Upper lobe of left lung (tissue), 6 donors: ENCODE measurements around the gene PRC1. TPM values are rescaled to one million over a fixed set of nuclear protein-coding genes. Genes with fewer than 3 reads are reported as not detected.

Experiments used
- ATAC-seq, 2 donors: fragments of 200-7000 bp; cut with Tn5 transposase; one replicate each; pipeline ENCODE4 v1.9.1; 2022; ENCODE audit warnings: mild to moderate bottlenecking in 2 of 2, moderate library complexity in 2 of 2; ENCODE audit not compliant: low FRiP score in 2 of 2
- DNase-seq, 2 donors: peaks; one replicate each; pipeline ENCODE4 v3.0.0-alpha.2; 2019 to 2020
- H3K27ac ChIP-seq, 4 donors: fragments of 200-600 bp; sonication (generic); one replicate each; pipeline ENCODE4 v1.5.1; 2016 to 2019
- H3K27me3 ChIP-seq, 4 donors: fragments of 200-600 bp; sonication (generic); one replicate each; pipeline ENCODE4 v1.5.1; 2017 to 2019
- H3K36me3 ChIP-seq, 4 donors: fragments of 200-600 bp; sonication (generic); one replicate each; pipeline ENCODE4 v1.5.1; 2016 to 2019
- H3K4me1 ChIP-seq, 4 donors: fragments of 200-600 bp; sonication (generic); one replicate each; pipeline ENCODE4 v1.5.1; 2018 to 2019
- H3K4me3 ChIP-seq, 4 donors: fragments of 200-600 bp; sonication (generic); one replicate each; pipeline ENCODE4 v1.5.1; 2017 to 2019; ENCODE audit warnings: mild to moderate bottlenecking in 2 of 4, moderate library complexity in 1 of 4
- H3K9me3 ChIP-seq, 4 donors: fragments of 200-600 bp; sonication (generic); one replicate each; pipeline ENCODE4 v1.5.1; 2018 to 2019
- EP300 ChIP-seq, 4 donors: sonication (generic); formaldehyde crosslinking; IDR thresholded peaks; one replicate each; pipeline ENCODE4 v1.5.1; 2017; ENCODE audit warnings: antibody characterized with exemption in 4 of 4, control low read depth in 2 of 4
- POLR2A ChIP-seq, 4 donors: fragments of 450-650 bp; IDR thresholded peaks; one replicate each; pipeline ENCODE4 v1.5.1; 2016 to 2017; ENCODE audit warnings: antibody characterized with exemption in 4 of 4, mild to moderate bottlenecking in 2 of 4
- POLR2AphosphoS5 ChIP-seq, 2 donors: sonication (generic); formaldehyde crosslinking; IDR thresholded peaks; one replicate each; pipeline ENCODE4 v1.5.1; 2017; ENCODE audit warnings: antibody characterized with exemption in 2 of 2
- WGBS, 2 donors: methylation state at CpG; one replicate each; pipeline ENCODE4 v1.1.5; 2017 to 2018; 5-methylcytosine and 5-hydroxymethylcytosine counted together
- total RNA-seq, 6 donors: library from RNA; depleted of rRNA in 4 of 6; stranded (reverse); fragments of >200 nt in 4 of 6; gene quantifications; one replicate each; pipeline versions ENCODE4 v1.1.0 to v1.2.1, GENCODE V29; 2016 to 2021
- TF ChIP-seq, protein P1 (sequence below), 6 experiments: fragments of 450-650 bp in 4 of 6; fragments of 200-600 bp in 2 of 6; sonication (generic) in 2 of 6; IDR thresholded peaks; one replicate each; pipeline ENCODE4 v1.5.1; 2016 to 2019; ENCODE audit warnings: antibody characterized with exemption in 6 of 6
- donor health status: DM: no; HTN: no; CAD: no; lungs with moderate emphysema.
- donor health status: DM: no; HTN: yes; CAD: no; lungs with severe emphysema.

The PRC1 gene
- total RNA-seq, 6 donors from 2014 or later, result 4.1 to 20.0 (median 10.7) TPM

DNA sequence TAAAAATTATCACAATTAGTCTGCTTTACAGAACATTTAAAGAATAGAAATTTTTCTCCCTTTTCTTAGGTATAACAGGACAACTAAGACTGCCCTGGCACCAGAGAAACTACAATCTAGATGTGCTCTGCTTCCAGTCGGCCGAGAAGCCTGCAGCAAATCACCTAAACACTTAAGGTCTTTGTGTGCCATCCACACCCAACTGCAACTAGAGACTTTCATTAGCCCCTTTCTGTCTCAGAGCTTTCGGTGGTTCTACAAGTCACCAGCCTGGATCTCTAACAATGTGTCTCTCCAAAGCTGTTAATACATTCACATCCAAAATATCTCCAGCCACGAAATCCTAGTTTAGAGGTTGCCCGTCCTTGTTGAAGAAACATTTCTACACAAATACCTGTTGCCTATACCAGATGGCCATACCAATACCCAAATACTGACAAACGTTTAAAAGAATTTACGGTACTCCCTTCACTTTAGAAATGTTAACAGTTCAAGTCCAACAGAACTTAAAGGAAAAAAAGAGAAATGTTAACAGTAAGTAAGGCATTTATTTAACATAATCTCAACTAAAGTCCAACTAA, 6.7 kb downstream of the PRC1 start:
- DNase-seq, result no peak
- Histone ChIP-seq H3K4me1 (no peaks in the 10 kb centered on the region), H3K27me3 (no peaks in the 10 kb centered on the region), H3K27ac (no peak overlapping the region), H3K4me3 (no peak overlapping the region), H3K36me3 (no peaks in the 10 kb centered on the region), H3K9me3 (no peaks in the 10 kb centered on the region)
- no peak for ATAC-seq
- WGBS, 2 donors, result 79 to 87% methylated on average over 7 of the region's 7 CpGs
- TF ChIP-seq POLR2AphosphoS5 (IDR thresholded peaks at IDR 0.05) (no peak), POLR2A (IDR thresholded peaks at IDR 0.05) (no peak), EP300 (IDR thresholded peaks at IDR 0.05) (no peak)
- TF ChIP-seq, protein P1, sequence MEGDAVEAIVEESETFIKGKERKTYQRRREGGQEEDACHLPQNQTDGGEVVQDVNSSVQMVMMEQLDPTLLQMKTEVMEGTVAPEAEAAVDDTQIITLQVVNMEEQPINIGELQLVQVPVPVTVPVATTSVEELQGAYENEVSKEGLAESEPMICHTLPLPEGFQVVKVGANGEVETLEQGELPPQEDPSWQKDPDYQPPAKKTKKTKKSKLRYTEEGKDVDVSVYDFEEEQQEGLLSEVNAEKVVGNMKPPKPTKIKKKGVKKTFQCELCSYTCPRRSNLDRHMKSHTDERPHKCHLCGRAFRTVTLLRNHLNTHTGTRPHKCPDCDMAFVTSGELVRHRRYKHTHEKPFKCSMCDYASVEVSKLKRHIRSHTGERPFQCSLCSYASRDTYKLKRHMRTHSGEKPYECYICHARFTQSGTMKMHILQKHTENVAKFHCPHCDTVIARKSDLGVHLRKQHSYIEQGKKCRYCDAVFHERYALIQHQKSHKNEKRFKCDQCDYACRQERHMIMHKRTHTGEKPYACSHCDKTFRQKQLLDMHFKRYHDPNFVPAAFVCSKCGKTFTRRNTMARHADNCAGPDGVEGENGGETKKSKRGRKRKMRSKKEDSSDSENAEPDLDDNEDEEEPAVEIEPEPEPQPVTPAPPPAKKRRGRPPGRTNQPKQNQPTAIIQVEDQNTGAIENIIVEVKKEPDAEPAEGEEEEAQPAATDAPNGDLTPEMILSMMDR (IDR thresholded peaks at IDR 0.05), result no peak

DNA sequence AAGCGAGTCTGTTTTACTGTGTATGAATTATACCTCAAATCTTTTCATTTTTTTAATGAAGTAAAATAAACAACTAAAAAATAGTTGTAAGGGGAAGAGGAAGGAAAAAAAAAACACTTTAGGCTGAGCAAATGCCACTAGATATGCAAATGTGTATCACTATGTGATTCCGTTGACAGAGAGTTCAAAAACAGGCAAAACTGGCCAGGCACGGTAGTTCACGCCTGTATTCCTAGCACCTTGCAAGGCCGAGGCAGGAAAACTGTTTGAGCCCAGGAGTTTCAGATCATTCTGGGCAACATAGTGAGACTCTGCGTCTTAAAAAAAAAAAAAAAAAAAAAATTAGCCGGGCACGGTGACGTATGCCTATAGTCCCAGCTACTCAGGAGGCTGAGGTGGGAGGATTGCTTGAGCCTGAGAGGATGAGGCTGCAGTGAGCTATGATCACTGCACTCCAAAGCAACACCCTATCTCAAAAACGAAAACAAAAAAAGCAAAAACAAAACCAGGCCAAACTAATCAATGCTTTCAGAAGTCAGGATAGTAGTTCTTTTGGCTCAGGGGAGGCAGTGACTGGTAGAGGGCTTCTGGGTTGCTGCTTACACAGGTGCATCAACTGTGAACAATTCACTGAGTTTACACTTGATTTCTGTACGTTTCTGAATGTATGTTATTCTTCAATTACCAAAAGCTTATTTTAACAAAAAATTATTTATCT, 7.4 kb downstream of the PRC1 start:
- Histone ChIP-seq H3K27me3 (no peaks in the 10 kb centered on the region), H3K27ac (no peak overlapping the region), H3K4me3 (no peak overlapping the region), H3K9me3 (no peaks in the 10 kb centered on the region), H3K4me1 (peaks cover 0 to 3% (median 0%) of the 10 kb centered on the region in 4 donors), H3K36me3 (no peaks in the 10 kb centered on the region)
- no peak for TF ChIP-seq POLR2AphosphoS5 (IDR thresholded peaks at IDR 0.05)
- TF ChIP-seq EP300 (IDR thresholded peaks at IDR 0.05), result no peak
- no peak for TF ChIP-seq POLR2A (IDR thresholded peaks at IDR 0.05)
- TF ChIP-seq, protein P1 (IDR thresholded peaks at IDR 0.05), result no peak
- 79 to 80% methylated on average over 11 of the region's 11 CpGs for WGBS, 2 donors
- DNase-seq, result no peak
- no peak for ATAC-seq

DNA sequence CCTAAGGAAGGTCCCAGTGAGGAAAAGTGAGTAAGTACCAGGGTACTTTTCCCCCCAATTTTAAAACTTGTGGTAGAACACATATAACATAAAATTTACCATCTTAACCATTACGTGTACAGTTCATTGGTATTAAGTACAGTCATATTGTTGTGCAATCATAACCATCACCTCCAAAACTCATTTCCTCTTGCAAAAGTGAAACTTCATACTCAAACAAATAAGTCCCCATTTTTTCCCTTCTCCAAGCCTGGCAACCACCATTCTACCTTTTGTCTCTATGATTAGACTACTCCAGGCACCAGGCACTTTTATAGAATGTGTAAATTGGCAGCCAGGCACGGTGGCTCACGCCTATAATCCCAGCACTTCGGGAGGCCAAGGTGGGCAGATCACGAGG, 12.2 kb downstream of the PRC1 start:
- H3K4me1 ChIP-seq, result peaks cover 0 to 3% (median 0%) of the 10 kb centered on the region in 4 donors
- H3K36me3 ChIP-seq, result no peaks in the 10 kb centered on the region
- H3K9me3 ChIP-seq, result no peaks in the 10 kb centered on the region
- 82 to 86% methylated on average over 5 of the region's 5 CpGs for WGBS, 2 donors
- ATAC-seq (no peak), DNase-seq (no peak)
- H3K27ac ChIP-seq, result no peak overlapping the region
- TF ChIP-seq, protein P1 (IDR thresholded peaks at IDR 0.05), result no peak
- H3K27me3 ChIP-seq, result no peaks in the 10 kb centered on the region
- no peak overlapping the region for H3K4me3 ChIP-seq

DNA sequence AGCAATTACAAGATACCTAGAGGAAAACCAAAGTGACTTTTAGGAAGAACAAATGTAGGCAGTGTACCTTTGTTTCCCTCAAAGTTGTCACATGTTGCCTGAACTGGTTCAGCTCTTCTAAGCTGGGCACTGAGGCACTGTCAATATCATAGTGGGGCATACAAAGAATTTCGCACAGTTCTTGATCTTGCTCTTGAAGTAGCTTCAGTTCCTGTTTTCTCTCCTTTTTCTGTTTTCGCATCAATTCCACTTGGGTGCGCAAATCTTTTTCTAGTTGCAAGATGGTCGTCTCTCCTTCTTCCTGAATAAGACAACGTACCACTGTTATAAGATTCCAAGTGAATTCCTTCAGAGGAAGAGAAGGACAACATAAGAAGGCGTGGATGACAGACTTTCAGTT, 12.7 kb downstream of the PRC1 start:
- Histone ChIP-seq H3K27ac (no peak overlapping the region), H3K9me3 (no peaks in the 10 kb centered on the region), H3K36me3 (no peaks in the 10 kb centered on the region), H3K4me3 (no peak overlapping the region), H3K4me1 (peaks cover 0 to 3% (median 0%) of the 10 kb centered on the region in 4 donors), H3K27me3 (no peaks in the 10 kb centered on the region)
- 83 to 85% methylated on average over 6 of the region's 6 CpGs for WGBS, 2 donors
- ATAC-seq, result no peak
- DNase-seq, result no peak
- no peak for TF ChIP-seq POLR2AphosphoS5 (IDR thresholded peaks at IDR 0.05)

DNA sequence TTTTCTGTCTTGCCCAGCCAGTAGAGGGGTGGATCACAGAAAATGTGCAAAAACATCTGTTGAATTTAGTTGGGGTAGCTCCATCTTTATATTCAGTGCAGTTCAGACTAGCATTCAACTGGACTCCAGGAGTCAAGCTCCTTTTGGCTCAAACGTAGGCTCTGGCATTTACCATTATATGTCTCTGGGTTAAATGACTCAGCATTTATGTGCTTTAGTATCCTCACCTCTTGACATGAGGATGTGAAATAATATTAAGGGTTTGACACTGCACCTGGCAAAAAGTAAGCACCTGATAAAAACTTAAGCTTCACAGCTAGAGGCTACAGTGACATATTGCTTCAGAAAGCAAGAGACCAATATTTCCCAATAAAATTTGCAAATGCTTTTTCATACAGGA, 14.8 kb downstream of the PRC1 start:
- no peak for DNase-seq
- TF ChIP-seq POLR2A (IDR thresholded peaks at IDR 0.05) (no peak), POLR2AphosphoS5 (IDR thresholded peaks at IDR 0.05) (no peak), EP300 (IDR thresholded peaks at IDR 0.05) (no peak)
- TF ChIP-seq, protein P1 (IDR thresholded peaks at IDR 0.05), result no peak
- no peak for ATAC-seq
- H3K27me3 ChIP-seq, result no peaks in the 10 kb centered on the region
- no peak overlapping the region for H3K27ac ChIP-seq
- 70 to 74% methylated on average over 1 of the region's 1 CpG for WGBS, 2 donors
- H3K9me3 ChIP-seq, result no peaks in the 10 kb centered on the region
- H3K36me3 ChIP-seq, result peaks cover 0 to 6% (median 0%) of the 10 kb centered on the region in 4 donors
- no peak overlapping the region for H3K4me3 ChIP-seq
- H3K4me1 ChIP-seq, result peaks cover 0 to 3% (median 0%) of the 10 kb centered on the region in 4 donors
